Ishikawa (cell line): ENCODE results near the gene PRSS38.

ENCODE experiments used
- CEBPB ChIP-seq: IDR thresholded peaks from 2 replicates; pipeline ENCODE4 v1.6.1; 2012
- CREB1 ChIP-seq: IDR thresholded peaks from 2 replicates; pipeline ENCODE4 v1.6.1; 2012; ENCODE audit warnings: low read depth
- EGR1 ChIP-seq: IDR thresholded peaks from 2 replicates; pipeline ENCODE4 v1.6.1; 2012
- EP300 ChIP-seq: IDR thresholded peaks from 2 replicates; pipeline ENCODE4 v1.6.1; 2012; ENCODE audit warnings: borderline replicate concordance
- FOXM1 ChIP-seq: IDR thresholded peaks from 2 replicates; pipeline ENCODE4 v1.6.1; 2012; ENCODE audit warnings: low read depth, borderline replicate concordance
- MAX ChIP-seq: IDR thresholded peaks from 2 replicates; pipeline ENCODE4 v1.6.1; 2012
- NFIC ChIP-seq: IDR thresholded peaks from 2 replicates; pipeline ENCODE4 v1.6.1; 2012
- RAD21 ChIP-seq: IDR thresholded peaks from 2 replicates; pipeline ENCODE4 v1.6.1; 2012; ENCODE audit warnings: low read depth
- REST ChIP-seq: IDR thresholded peaks from 2 replicates; pipeline ENCODE4 v1.6.1; 2012; ENCODE audit warnings: low read depth, mild to moderate bottlenecking
- TAF1 ChIP-seq: IDR thresholded peaks from 2 replicates; pipeline ENCODE4 v1.6.1; 2012; ENCODE audit warnings: low read depth, mild to moderate bottlenecking
- TCF12 ChIP-seq: IDR thresholded peaks from 2 replicates; pipeline ENCODE4 v1.6.1; 2012; ENCODE audit warnings: low read depth
- TEAD4 ChIP-seq: IDR thresholded peaks from 2 replicates; pipeline ENCODE4 v1.6.1; 2012
- USF1 ChIP-seq: IDR thresholded peaks from 2 replicates; pipeline ENCODE4 v1.6.1; 2012
- YY1 ChIP-seq: IDR thresholded peaks from 2 replicates; pipeline ENCODE4 v1.6.1; 2012; ENCODE audit warnings: low read depth
- ZBTB7A ChIP-seq: IDR thresholded peaks from 2 replicates; pipeline ENCODE4 v1.6.1; 2012; ENCODE audit warnings: low read depth

PRSS38 gene

GRCh38 chr1:227774821-227775661, 40.4 kb upstream of the PRSS38 start:
- TF ChIP-seq EGR1 (no peak), TCF12 (no peak), REST (no peak), EP300 (no peak), FOXM1 (no peak), ZBTB7A (no peak), MAX (no peak)

- TF ChIP-seq USF1 (no peak), TAF1 (no peak), CREB1 (no peak), MAX (no peak), TEAD4 (no peak), ZBTB7A (no peak), YY1 (no peak), RAD21 (no peak), REST (no peak), CEBPB (no peak), FOXM1 (no peak), TCF12 (no peak)
Measured at GRCh38 chr1:227775841-227776240, 39.6 kb upstream of the PRSS38 start.

GRCh38 chr1:227776331-227776771, 39.1 kb upstream of the PRSS38 start:
- TF ChIP-seq FOXM1: 0 out of 2 replicates have a peak, but pooled peaks have one; percentile 13
- TF ChIP-seq TEAD4: no peak
- TF ChIP-seq MAX: no peak
- TF ChIP-seq EP300: peak; percentile 39; the same call in 1 of the 2 replicates
- TF ChIP-seq CEBPB: no peak
- TF ChIP-seq EGR1: no peak
- TF ChIP-seq ZBTB7A: no peak

- TF ChIP-seq MAX (no peak), FOXM1 (no peak), ZBTB7A (no peak), TAF1 (no peak), TEAD4 (no peak)
Measured at GRCh38 chr1:227777156-227777555, 38.3 kb upstream of the PRSS38 start.

GRCh38 chr1:227777646-227778045, 37.8 kb upstream of the PRSS38 start:
- TF ChIP-seq RAD21 (no peak), TCF12 (no peak), YY1 (no peak), MAX (no peak), TAF1 (no peak), EGR1 (no peak), TEAD4 (no peak), CEBPB (no peak), FOXM1 (no peak), ZBTB7A (no peak), NFIC (no peak), USF1 (no peak), CREB1 (no peak)
